Measurements from ENCODE around the gene FBXL14.

The FBXL14 gene

DNA sequence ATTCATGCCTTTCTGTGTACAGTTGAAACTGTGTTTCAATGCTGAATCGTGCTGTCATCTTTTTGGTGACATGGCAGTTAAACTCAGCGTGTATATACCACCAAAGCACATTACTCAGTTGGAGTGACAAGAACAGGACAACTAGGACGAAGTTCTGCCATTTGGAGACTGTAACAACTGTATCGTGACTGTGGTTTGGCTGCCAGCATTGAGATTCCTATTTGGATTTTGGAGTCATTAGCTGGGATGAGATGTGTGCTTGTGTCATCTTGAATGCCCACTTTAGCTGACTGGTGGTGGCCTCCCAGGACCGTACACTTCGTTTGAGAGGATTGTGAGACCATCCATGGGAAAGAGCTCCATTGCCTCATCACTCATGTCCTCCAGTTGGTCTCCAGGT, 42.9 kb downstream of the FBXL14 start:
- Histone ChIP-seq H3K9me3 (ENCODE audit: insufficient read depth, low read length) (no peaks in the 10 kb centered on the region), H3K79me2 (ENCODE audit: insufficient read depth, low read length) (no peaks in the 10 kb centered on the region), H3K9me2 (replicated peaks; ENCODE audit: insufficient read depth, low read length) (no peaks in the 10 kb centered on the region), H3K4me2 (ENCODE audit: low read depth, low read length, poor library complexity, severe bottlenecking) (no peak overlapping the region), H3F3A (ENCODE audit: insufficient read depth) (no peaks in the 10 kb centered on the region), H2AFZ (ENCODE audit: low read depth, low read length, severe bottlenecking) (no peak overlapping the region), H3K9ac (ENCODE audit: low read length) (no peak overlapping the region), H4K20me1 (ENCODE audit: low read depth, low read length) (no peaks in the 10 kb centered on the region), H3K36me3 (ENCODE audit: low read length) (no peaks in the 10 kb centered on the region), H3K27me3 (ENCODE audit: low read length) (no peaks in the 10 kb centered on the region), H3K27ac (ENCODE audit: low read depth, low read length) (no peak overlapping the region), H3K4me3 (ENCODE audit: insufficient read depth, low read length, poor library complexity, severe bottlenecking) (no peak overlapping the region)
- TF ChIP-seq, protein P1, sequence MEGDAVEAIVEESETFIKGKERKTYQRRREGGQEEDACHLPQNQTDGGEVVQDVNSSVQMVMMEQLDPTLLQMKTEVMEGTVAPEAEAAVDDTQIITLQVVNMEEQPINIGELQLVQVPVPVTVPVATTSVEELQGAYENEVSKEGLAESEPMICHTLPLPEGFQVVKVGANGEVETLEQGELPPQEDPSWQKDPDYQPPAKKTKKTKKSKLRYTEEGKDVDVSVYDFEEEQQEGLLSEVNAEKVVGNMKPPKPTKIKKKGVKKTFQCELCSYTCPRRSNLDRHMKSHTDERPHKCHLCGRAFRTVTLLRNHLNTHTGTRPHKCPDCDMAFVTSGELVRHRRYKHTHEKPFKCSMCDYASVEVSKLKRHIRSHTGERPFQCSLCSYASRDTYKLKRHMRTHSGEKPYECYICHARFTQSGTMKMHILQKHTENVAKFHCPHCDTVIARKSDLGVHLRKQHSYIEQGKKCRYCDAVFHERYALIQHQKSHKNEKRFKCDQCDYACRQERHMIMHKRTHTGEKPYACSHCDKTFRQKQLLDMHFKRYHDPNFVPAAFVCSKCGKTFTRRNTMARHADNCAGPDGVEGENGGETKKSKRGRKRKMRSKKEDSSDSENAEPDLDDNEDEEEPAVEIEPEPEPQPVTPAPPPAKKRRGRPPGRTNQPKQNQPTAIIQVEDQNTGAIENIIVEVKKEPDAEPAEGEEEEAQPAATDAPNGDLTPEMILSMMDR (IDR thresholded peaks at IDR 0.05; ENCODE audit: insufficient read depth, low read length, poor library complexity, severe bottlenecking) = no peak
- no peak for TF ChIP-seq EZH2phosphoT487 (conservative IDR thresholded peaks at IDR 0.05; ENCODE audit: low read length)

DNA sequence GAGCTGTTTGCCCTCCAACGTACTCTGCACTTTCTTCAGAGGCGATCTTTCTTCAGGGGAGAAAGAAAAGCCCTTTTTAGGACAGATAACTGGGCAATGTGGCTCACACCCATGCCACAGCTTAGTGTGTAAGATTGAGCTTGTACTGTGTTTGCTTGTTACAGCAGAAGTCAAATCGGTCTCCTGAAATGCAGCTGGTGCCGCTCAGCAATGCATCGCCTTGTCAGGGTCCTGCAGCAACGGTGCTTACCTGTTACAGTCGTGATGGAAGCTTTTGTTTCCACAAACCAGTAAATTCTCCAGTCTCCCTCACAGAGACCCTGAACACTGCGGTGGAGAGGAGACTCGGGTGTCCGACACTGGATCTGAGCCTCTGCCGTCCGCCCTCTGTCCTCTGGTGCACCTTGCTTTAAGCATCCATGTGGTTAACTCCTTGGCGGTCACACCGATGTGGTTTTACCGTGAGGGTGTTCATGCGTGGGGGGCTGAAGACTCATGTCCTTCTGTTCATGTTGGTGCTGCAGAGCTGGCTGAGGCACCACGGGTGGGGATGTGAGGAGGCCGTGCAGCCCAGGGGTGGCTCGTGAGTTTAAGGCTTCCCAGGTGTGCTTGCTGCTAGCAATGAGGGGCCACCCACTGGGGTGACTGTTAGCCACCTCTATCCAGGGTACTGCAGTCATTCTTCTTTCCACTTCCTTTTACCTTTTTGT, 47.3 kb downstream of the FBXL14 start:
- H3K36me3 ChIP-seq (ENCODE audit: low read length) = no peaks in the 10 kb centered on the region
- no peaks in the 10 kb centered on the region for H3K27me3 ChIP-seq (ENCODE audit: low read length)
- H3K9me3 ChIP-seq (ENCODE audit: insufficient read depth, low read length) = no peaks in the 10 kb centered on the region
- H2AFZ ChIP-seq (ENCODE audit: low read depth, low read length, severe bottlenecking) = no peak overlapping the region
- H3F3A ChIP-seq (ENCODE audit: insufficient read depth) = no peaks in the 10 kb centered on the region
- H4K20me1 ChIP-seq (ENCODE audit: low read depth, low read length) = no peaks in the 10 kb centered on the region
- no peak overlapping the region for H3K4me2 ChIP-seq (ENCODE audit: low read depth, low read length, poor library complexity, severe bottlenecking)
- no peak overlapping the region for H3K9ac ChIP-seq (ENCODE audit: low read length)
- H3K79me2 ChIP-seq (ENCODE audit: insufficient read depth, low read length) = no peaks in the 10 kb centered on the region
- H3K27ac ChIP-seq (ENCODE audit: low read depth, low read length) = no peak overlapping the region
- H3K9me2 ChIP-seq (replicated peaks; ENCODE audit: insufficient read depth, low read length) = no peaks in the 10 kb centered on the region
- TF ChIP-seq EZH2phosphoT487 (conservative IDR thresholded peaks at IDR 0.05; ENCODE audit: low read length) = no peak
- TF ChIP-seq, protein P1 (IDR thresholded peaks at IDR 0.05; ENCODE audit: insufficient read depth, low read length, poor library complexity, severe bottlenecking) = no peak
- no peak overlapping the region for H3K4me3 ChIP-seq (ENCODE audit: insufficient read depth, low read length, poor library complexity, severe bottlenecking)

DNA sequence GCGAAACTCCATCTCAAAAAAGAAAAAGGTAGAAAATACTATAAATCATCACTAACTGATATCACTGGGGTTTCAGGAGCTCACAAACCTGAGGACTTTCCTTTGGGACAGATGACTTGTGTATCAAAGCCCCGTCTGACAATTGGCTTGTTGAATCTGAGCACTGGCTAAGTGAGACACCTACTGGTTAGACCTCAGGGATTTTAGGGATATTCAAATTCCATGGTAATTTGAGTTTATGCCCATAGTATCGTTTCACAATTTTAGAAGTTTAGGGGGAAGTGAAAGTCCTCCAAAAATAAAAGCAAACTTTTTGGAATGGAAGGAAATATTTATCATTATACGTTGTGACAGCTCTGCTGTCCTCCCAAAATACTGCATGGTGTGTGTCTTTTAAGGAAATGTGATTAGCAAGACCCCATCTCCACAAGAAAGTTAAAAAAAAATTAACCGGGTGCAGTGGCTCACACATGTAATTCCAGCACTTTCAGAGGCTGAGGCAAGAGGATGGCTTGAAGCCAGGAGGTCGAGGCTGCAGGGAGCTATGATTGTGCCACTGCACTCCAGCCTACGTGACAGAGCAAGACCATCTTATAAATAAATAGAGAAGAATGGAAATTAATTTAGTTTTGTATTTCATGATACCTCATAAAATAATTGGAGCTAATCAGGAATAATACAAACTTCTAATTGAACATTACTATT, 49.2 kb downstream of the FBXL14 start:
- H3K36me3 ChIP-seq (ENCODE audit: low read length) = no peaks in the 10 kb centered on the region
- H3K9me3 ChIP-seq (ENCODE audit: insufficient read depth, low read length) = no peaks in the 10 kb centered on the region
- H3K4me3 ChIP-seq (ENCODE audit: insufficient read depth, low read length, poor library complexity, severe bottlenecking) = no peak overlapping the region
- H2AFZ ChIP-seq (ENCODE audit: low read depth, low read length, severe bottlenecking) = no peak overlapping the region
- TF ChIP-seq, protein P1 (IDR thresholded peaks at IDR 0.05; ENCODE audit: insufficient read depth, low read length, poor library complexity, severe bottlenecking) = no peak
- no peak for TF ChIP-seq EZH2phosphoT487 (conservative IDR thresholded peaks at IDR 0.05; ENCODE audit: low read length)
- no peaks in the 10 kb centered on the region for H4K20me1 ChIP-seq (ENCODE audit: low read depth, low read length)
- no peak overlapping the region for H3K9ac ChIP-seq (ENCODE audit: low read length)
- no peaks in the 10 kb centered on the region for H3F3A ChIP-seq (ENCODE audit: insufficient read depth)
- no peak overlapping the region for H3K4me2 ChIP-seq (ENCODE audit: low read depth, low read length, poor library complexity, severe bottlenecking)
- H3K27me3 ChIP-seq (ENCODE audit: low read length) = no peaks in the 10 kb centered on the region
- H3K79me2 ChIP-seq (ENCODE audit: insufficient read depth, low read length) = no peaks in the 10 kb centered on the region
- no peak overlapping the region for H3K27ac ChIP-seq (ENCODE audit: low read depth, low read length)
- H3K9me2 ChIP-seq (replicated peaks; ENCODE audit: insufficient read depth, low read length) = no peaks in the 10 kb centered on the region

Measured in SU-DHL-6 (cell line).